NCI-H1105 (cell line): ENCODE results near the gene AUTS2.

ENCODE experiments used
- DNase-seq: peaks from one replicate; lab custom pipeline; 2025; lab: John Stamatoyannopoulos, UW

AUTS2 gene

GRCh38 chr7:70829221-70830059 is 1231.2 kb downstream of the AUTS2 start:
- DNase-seq = no peak

- DNase-seq = no peak
Measured at GRCh38 chr7:70830060-70830395, 1231.8 kb downstream of the AUTS2 start.

- no peak for DNase-seq
Measured at GRCh38 chr7:70830426-70830825, 1232.2 kb downstream of the AUTS2 start.

- no peak for DNase-seq
Measured at GRCh38 chr7:70833726-70834125, 1235.5 kb downstream of the AUTS2 start.

- no peak for DNase-seq
Measured at GRCh38 chr7:70834424-70834823, 1236.1 kb downstream of the AUTS2 start.

GRCh38 chr7:70835658-70836057 is 1237.4 kb downstream of the AUTS2 start:
- no peak for DNase-seq

GRCh38 chr7:70836279-70836678 is 1238.0 kb downstream of the AUTS2 start:
- no peak for DNase-seq

GRCh38 chr7:70836946-70837345 is 1238.7 kb downstream of the AUTS2 start:
- DNase-seq = no peak

GRCh38 chr7:70837589-70837988 is 1239.3 kb downstream of the AUTS2 start:
- no peak for DNase-seq

GRCh38 chr7:70838292-70838907 is 1240.1 kb downstream of the AUTS2 start:
- DNase-seq = no peak
